Measurements from ENCODE around the gene EVA1C. TPM values are rescaled to one million over a fixed set of nuclear protein-coding genes. Genes with fewer than 3 reads are reported as not detected.
A peak's percentile ranks its signal among the peaks of the same experiment; 100 is the strongest.
"Not testable (repeated sequence)": the region's sequence is repeated elsewhere in the genome, so short reads cannot be mapped to it uniquely, and the experiment has no call there.

The EVA1C gene
- total RNA-seq, 1 experiment from 2014 or later = 22.2 TPM

GRCh38 chr21:32529679-32530078, 117.2 kb downstream of the EVA1C start:
- peak; percentile 21 for DNase-seq (ENCODE audit: unreplicated experiment)
- Mint-ChIP-seq H3K4me1 (ENCODE audit: insufficient read depth, unreplicated experiment) (peaks cover 6% of the 10 kb centered on the region), H3K4me3 (ENCODE audit: unreplicated experiment) (no peak overlapping the region), H3K9me3 (ENCODE audit: unreplicated experiment) (no peaks in the 10 kb centered on the region), H3K27ac (ENCODE audit: low read depth, unreplicated experiment) (no peak overlapping the region), H3K36me3 (ENCODE audit: insufficient read depth, unreplicated experiment) (no peaks in the 10 kb centered on the region), H3K27me3 (ENCODE audit: insufficient read depth, unreplicated experiment) (no peaks in the 10 kb centered on the region)
- no TSS peak for BruUV-seq (replicated peaks)
- ChIA-PET POLR2A (no interaction called here), CTCF (interaction anchor here (0.6 kb wide), 1 partner anchor 42 kb away, joined by 5 read pairs; no protein-coding TSS in a partner anchor)
- intact Hi-C loops (cut with micrococcal nuclease) = no loop called here
- no peak for TF ChIP-seq CTCF (IDR thresholded peaks at IDR 0.05; ENCODE audit: unreplicated experiment)

- POLR2A ChIA-PET; DNase-seq (ENCODE audit: unreplicated experiment); H3K4me1 Mint-ChIP-seq (ENCODE audit: insufficient read depth, unreplicated experiment); H3K36me3 Mint-ChIP-seq (ENCODE audit: insufficient read depth, unreplicated experiment); BruUV-seq (replicated peaks); H3K9me3 Mint-ChIP-seq (ENCODE audit: unreplicated experiment); H3K4me3 Mint-ChIP-seq (ENCODE audit: unreplicated experiment); intact Hi-C loops (cut with micrococcal nuclease); H3K27ac Mint-ChIP-seq (ENCODE audit: low read depth, unreplicated experiment); H3K27me3 Mint-ChIP-seq (ENCODE audit: insufficient read depth, unreplicated experiment): not testable (repeated sequence)
- CTCF ChIA-PET = interaction anchor here (1.0 kb wide), 1 partner anchor 102 kb away, joined by 3 read pairs; no protein-coding TSS in a partner anchor
These were observed 118.3 kb downstream of the EVA1C start for GRCh38 chr21:32530809-32531208.

GRCh38 chr21:32531561-32531960, 119.1 kb downstream of the EVA1C start:
- H3K4me1 Mint-ChIP-seq (ENCODE audit: insufficient read depth, unreplicated experiment); H3K27me3 Mint-ChIP-seq (ENCODE audit: insufficient read depth, unreplicated experiment); BruUV-seq (replicated peaks); H3K27ac Mint-ChIP-seq (ENCODE audit: low read depth, unreplicated experiment); intact Hi-C loops (cut with micrococcal nuclease); H3K9me3 Mint-ChIP-seq (ENCODE audit: unreplicated experiment); POLR2A ChIA-PET; H3K4me3 Mint-ChIP-seq (ENCODE audit: unreplicated experiment); DNase-seq (ENCODE audit: unreplicated experiment); H3K36me3 Mint-ChIP-seq (ENCODE audit: insufficient read depth, unreplicated experiment): not testable (repeated sequence)
- CTCF ChIA-PET = interaction anchor here (0.6 to 0.9 kb wide), 3 partner anchors 62 to 125 kb away, joined by 4 to 7 read pairs (median 5); no protein-coding TSS in a partner anchor

GRCh38 chr21:32532636-32533035, 120.1 kb downstream of the EVA1C start:
- Mint-ChIP-seq H3K27ac (ENCODE audit: low read depth, unreplicated experiment) (no peak overlapping the region), H3K27me3 (ENCODE audit: insufficient read depth, unreplicated experiment) (no peaks in the 10 kb centered on the region), H3K4me1 (ENCODE audit: insufficient read depth, unreplicated experiment) (peaks cover 10% of the 10 kb centered on the region), H3K36me3 (ENCODE audit: insufficient read depth, unreplicated experiment) (no peaks in the 10 kb centered on the region), H3K9me3 (ENCODE audit: unreplicated experiment) (no peaks in the 10 kb centered on the region), H3K4me3 (ENCODE audit: unreplicated experiment) (no peak overlapping the region)
- CTCF ChIA-PET = no interaction called here
- no peak for DNase-seq (ENCODE audit: unreplicated experiment)
- POLR2A ChIA-PET = no interaction called here
- BruUV-seq (replicated peaks) = no TSS peak
- no peak for TF ChIP-seq CTCF (IDR thresholded peaks at IDR 0.05; ENCODE audit: unreplicated experiment)
- intact Hi-C loops (cut with micrococcal nuclease) = no loop called here

GRCh38 chr21:32533053-32533452, 120.5 kb downstream of the EVA1C start:
- Mint-ChIP-seq H3K27me3 (ENCODE audit: insufficient read depth, unreplicated experiment) (no peaks in the 10 kb centered on the region), H3K9me3 (ENCODE audit: unreplicated experiment) (no peaks in the 10 kb centered on the region), H3K4me1 (ENCODE audit: insufficient read depth, unreplicated experiment) (peaks cover 11% of the 10 kb centered on the region), H3K36me3 (ENCODE audit: insufficient read depth, unreplicated experiment) (no peaks in the 10 kb centered on the region), H3K4me3 (ENCODE audit: unreplicated experiment) (no peak overlapping the region), H3K27ac (ENCODE audit: low read depth, unreplicated experiment) (no peak overlapping the region)
- TF ChIP-seq CTCF (IDR thresholded peaks at IDR 0.05; ENCODE audit: unreplicated experiment) = no peak
- ChIA-PET POLR2A (no interaction called here), CTCF (no interaction called here)
- intact Hi-C loops (cut with micrococcal nuclease) = no loop called here
- no peak for DNase-seq (ENCODE audit: unreplicated experiment)
- no TSS peak for BruUV-seq (replicated peaks)
